GM12878 (cell line): Measurements from ENCODE around the gene TMCC2. TPM values are rescaled to one million over a fixed set of nuclear protein-coding genes. Genes with fewer than 3 reads are reported as not detected.

ENCODE experiments used
- ATAC-seq: fragments of 200-7000 bp; cut with Tn5 transposase; 3 replicates; pipeline ENCODE4 v1.9.1; 2020; ENCODE audit warnings: mild to moderate bottlenecking, moderate library complexity
- BruUV-seq: library from RNA; stranded (reverse); fragments of 400-500 nt; replicated peaks from 2 replicates; lab custom pipeline; 2021; lab: Mats Ljungman, UMichigan
- CTCF ChIA-PET: fragments of 300-600 bp; sonication (Branson Sonifier 250); formaldehyde crosslinking; extraction: SDS; loops from one replicate; lab custom pipeline; 2021; ENCODE audit warnings: inconsistent platforms; lab: Yijun Ruan, JAX
- POLR2A ChIA-PET: fragments of 350-600 bp; formaldehyde crosslinking; extraction: SDS; loops from one replicate; lab custom pipeline; 2021; ENCODE audit warnings: inconsistent platforms; lab: Charles Lee
- RAD21 ChIA-PET: fragments of 300-600 bp; sonication (Branson Sonifier 250); formaldehyde crosslinking; loops from one replicate; lab custom pipeline; 2023; ENCODE audit warnings: antibody characterized with exemption; ENCODE audit not compliant: unreplicated experiment; lab: Charles Lee
- SMC1A ChIA-PET: fragments of 300-600 bp; sonication (Branson Sonifier 250); formaldehyde crosslinking; loops from one replicate; lab custom pipeline; 2023; ENCODE audit not compliant: unreplicated experiment, uncharacterized antibody; lab: Charles Lee
- DNase-seq: peaks from one replicate; pipeline ENCODE4 v3.0.0-alpha.2; 2011; ENCODE audit warnings: low read depth, low spot score
- FAIRE-seq: peaks from 3 replicates; lab custom pipeline; 2011; peaks lifted over from hg19 to GRCh38; lab: Jason Lieb, UNC
- H2AFZ ChIP-seq: 2 replicates; pipeline ENCODE4 v1.6.0; 2011; ENCODE audit warnings: low read depth, low read length, control low read depth; ENCODE audit not compliant: control insufficient read depth
- H3K27ac ChIP-seq: 2 replicates; pipeline ENCODE4 v1.5.1; 2011; ENCODE audit warnings: control low read depth; ENCODE audit not compliant: control insufficient read depth, insufficient read depth
- H3K27me3 ChIP-seq, 2 experiments: replicated peaks in 1 of 2; 2 replicates each; pipeline versions ENCODE4 v1.6.0 to v1.6.1; 2011; ENCODE audit warnings: low read length in 1 of 2; ENCODE audit not compliant: control insufficient read depth in 2 of 2, insufficient read depth in 2 of 2
- H3K36me3 ChIP-seq, 2 experiments: 2 replicates each; pipeline ENCODE4 v1.5.1; 2011; ENCODE audit warnings: low read length in 1 of 2; ENCODE audit not compliant: control insufficient read depth in 2 of 2, insufficient read depth in 2 of 2
- H3K4me1 ChIP-seq: 2 replicates; pipeline ENCODE4 v1.6.1; 2011; ENCODE audit warnings: mild to moderate bottlenecking, low read length, moderate library complexity, mixed read lengths; ENCODE audit not compliant: control insufficient read depth, insufficient read depth
- H3K4me2 ChIP-seq: 2 replicates; pipeline ENCODE4 v1.6.0; 2011; ENCODE audit warnings: control low read depth; ENCODE audit not compliant: control insufficient read depth, insufficient read depth
- H3K4me3 ChIP-seq: fragments of 200-600 bp; sonication (generic); 2 replicates; pipeline ENCODE4 v1.5.1; 2016
- H3K79me2 ChIP-seq: 2 replicates; pipeline ENCODE4 v1.6.0; 2011; ENCODE audit warnings: low read length; ENCODE audit not compliant: control insufficient read depth, insufficient read depth
- H3K9ac ChIP-seq: 2 replicates; pipeline ENCODE4 v1.8.0; 2011; ENCODE audit warnings: low read length, control low read depth, mixed read lengths; ENCODE audit not compliant: control insufficient read depth, insufficient read depth
- H3K9me3 ChIP-seq: replicated peaks from 3 replicates; pipeline ENCODE4 v1.5.1; 2011; ENCODE audit warnings: mild to moderate bottlenecking, low read length; ENCODE audit not compliant: control insufficient read depth, insufficient read depth
- H4K20me1 ChIP-seq: 2 replicates; pipeline ENCODE4 v1.6.0; 2011; ENCODE audit not compliant: control insufficient read depth, insufficient read depth
- ATF7 ChIP-seq: fragments of 450-650 bp; IDR thresholded peaks from 2 replicates; pipeline ENCODE4 v1.6.1; 2016; ENCODE audit warnings: low read depth, mild to moderate bottlenecking
- CEBPB ChIP-seq, 2 experiments: fragments of 150-350 bp in 1 of 2; IDR thresholded peaks; 2 replicates each; pipeline ENCODE4 v1.6.1; 2012 to 2014; ENCODE audit warnings: low read depth in 2 of 2, low read length in 2 of 2, borderline replicate concordance in 1 of 2, inconsistent platforms in 1 of 2
- CREM ChIP-seq: IDR thresholded peaks from 2 replicates; pipeline ENCODE4 v1.6.1; 2014; ENCODE audit warnings: antibody characterized with exemption, low read depth
- DPF2 ChIP-seq: fragments of 450-650 bp; IDR thresholded peaks from 2 replicates; pipeline ENCODE4 v1.6.1; 2017; ENCODE audit warnings: mild to moderate bottlenecking
- FOS ChIP-seq: IDR thresholded peaks from 3 replicates; pipeline ENCODE4 v1.6.1; 2011; ENCODE audit warnings: borderline replicate concordance; ENCODE audit not compliant: insufficient read length; ENCODE audit errors: extremely low read depth
- GATAD2B ChIP-seq: fragments of 450-650 bp; conservative IDR thresholded peaks from 2 replicates; pipeline ENCODE4 v1.6.1; 2017; ENCODE audit warnings: low read depth, mild to moderate bottlenecking, moderate library complexity
- IKZF2 ChIP-seq, 2 experiments: fragments of 450-650 bp; IDR thresholded peaks; 2 replicates each; pipeline ENCODE4 v1.6.1; 2017; ENCODE audit warnings: mild to moderate bottlenecking in 2 of 2, moderate library complexity in 2 of 2
- RELA ChIP-seq: fragments of 450-650 bp; IDR thresholded peaks from 2 replicates; pipeline ENCODE4 v1.8.0; 2014; ENCODE audit warnings: borderline replicate concordance; ENCODE audit not compliant: partially characterized antibody
- RUNX3 ChIP-seq: IDR thresholded peaks from 2 replicates; pipeline ENCODE4 v1.6.1; 2012; ENCODE audit warnings: low read length, inconsistent platforms
- STAT1 ChIP-seq: fragments of 450-650 bp; conservative IDR thresholded peaks from 2 replicates; pipeline ENCODE4 v1.6.1; 2014; ENCODE audit warnings: antibody characterized with exemption, mild to moderate bottlenecking
- WGBS: methylation state at CpG from one replicate; pipeline ENCODE4 v1.1.6; 2016; ENCODE audit warnings: low lambda C conversion rate; ENCODE audit not compliant: insufficient replicate concordance, insufficient coverage; ENCODE audit errors: missing lambda C conversion rate; 5-methylcytosine and 5-hydroxymethylcytosine counted together
- in situ Hi-C: fragments of 300-500 bp; cut with MboI; formaldehyde crosslinking; loops from 9 replicates; pipeline ENCODE4 v1.14.3; 2018; ENCODE audit warnings: mixed read lengths
- intact Hi-C: fragments of 100-400 bp; cut with micrococcal nuclease; formaldehyde crosslinking; loops from one replicate; pipeline ENCODE4 v1.14.2; 2022; ENCODE audit not compliant: unreplicated experiment
- polyA plus RNA-seq, 11 experiments: library from polyadenylated mRNA; depleted of rRNA in 4 of 11; unstranded in 6 of 11; stranded (reverse) in 5 of 11; fragments of >200 nt; fragmentation: Nextera tagmentation in 4 of 11; fragmentation: Illumina TruSeq in 1 of 11; extraction: Ambion mirVana in 4 of 11; extraction: Trizol in 1 of 11; gene quantifications; 1 replicate in 1 of 11; 2 replicates in 10 of 11; pipeline versions ENCODE4 v1.2.1 to v1.2.3, GENCODE V29; 2011 to 2016; ENCODE audit warnings: inconsistent platforms in 2 of 11, missing spikeins in 2 of 11, low read depth in 1 of 11
- total RNA-seq, 4 experiments: library from RNA; depleted of rRNA in 3 of 4; stranded (reverse); fragments of >200 nt in 3 of 4; fragmentation: Illumina TruSeq in 1 of 4; extraction: Trizol in 1 of 4; gene quantifications; 2 replicates each; pipeline versions ENCODE4 v1.2.1 to v1.2.3, GENCODE V29; 2013 to 2021
- TF ChIP-seq, protein P1 (sequence below): fragments of 450-650 bp; IDR thresholded peaks from 2 replicates; pipeline ENCODE4 v1.6.1; 2014; ENCODE audit warnings: mild to moderate bottlenecking
- TF ChIP-seq, protein P2 (sequence below): IDR thresholded peaks from 2 replicates; pipeline ENCODE4 v1.6.1; 2011; ENCODE audit warnings: mild to moderate bottlenecking, low read depth, low read length, moderate library complexity; ENCODE audit not compliant: insufficient replicate concordance

Gene TMCC2
- total and polyA plus RNA-seq, 10 of the 15 experiments (the other 5 are each of a cell fraction or from before 2014, with no cell fraction given): 0.06 to 2.3 (median 0.76) TPM

DNA sequence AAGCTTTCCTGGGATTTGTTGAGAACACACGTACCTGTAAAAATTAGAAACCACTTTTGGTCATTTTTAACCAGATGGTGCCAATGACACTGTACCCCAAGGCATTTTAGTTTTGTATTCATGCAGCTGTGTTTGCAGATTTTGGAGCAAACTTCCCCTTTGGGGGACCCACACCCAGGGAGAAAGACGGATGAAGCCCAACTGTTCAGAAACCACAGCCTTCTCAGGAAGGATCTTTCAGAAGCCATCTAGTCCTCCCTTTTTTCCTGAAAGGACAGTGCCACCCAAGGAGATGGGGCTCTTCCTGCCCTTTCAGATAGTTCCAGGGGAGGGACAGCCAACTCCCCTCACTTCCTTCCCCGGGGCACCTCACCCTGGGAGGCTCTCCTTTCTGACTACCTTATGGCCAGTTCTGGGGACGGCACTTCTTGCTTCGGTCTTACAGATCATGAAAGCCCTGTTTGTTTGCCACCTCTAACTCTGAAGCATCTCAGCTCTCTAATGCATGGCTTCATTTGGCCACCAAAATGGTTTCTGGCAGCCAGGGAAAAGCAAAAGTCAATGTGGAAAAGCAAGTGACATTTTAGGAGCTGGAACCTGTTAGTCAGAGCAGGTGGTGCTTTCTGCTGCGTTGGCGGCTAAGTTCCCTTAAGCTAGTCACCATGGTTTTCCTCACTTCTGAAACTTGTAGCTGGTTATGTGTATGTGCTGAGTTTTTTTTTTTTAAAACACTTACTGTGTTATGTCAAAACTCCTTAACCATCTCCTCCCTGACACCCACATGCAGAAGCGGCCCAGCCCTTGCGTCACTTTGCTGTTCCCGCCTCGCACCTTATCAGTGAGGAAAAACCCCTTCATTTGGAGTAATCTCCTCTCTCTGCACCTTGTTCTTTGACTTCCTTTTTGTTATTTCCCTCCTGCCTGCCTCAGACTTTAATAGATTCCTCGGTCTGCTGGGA, 10.1 kb downstream of the TMCC2 start (continued):
- TF ChIP-seq IKZF2 (IDR thresholded peaks at IDR 0.05): peak; percentile 74 to 79
- 0 out of 2 replicates have a peak, but pooled peaks have one; percentile 37 for TF ChIP-seq DPF2

DNA sequence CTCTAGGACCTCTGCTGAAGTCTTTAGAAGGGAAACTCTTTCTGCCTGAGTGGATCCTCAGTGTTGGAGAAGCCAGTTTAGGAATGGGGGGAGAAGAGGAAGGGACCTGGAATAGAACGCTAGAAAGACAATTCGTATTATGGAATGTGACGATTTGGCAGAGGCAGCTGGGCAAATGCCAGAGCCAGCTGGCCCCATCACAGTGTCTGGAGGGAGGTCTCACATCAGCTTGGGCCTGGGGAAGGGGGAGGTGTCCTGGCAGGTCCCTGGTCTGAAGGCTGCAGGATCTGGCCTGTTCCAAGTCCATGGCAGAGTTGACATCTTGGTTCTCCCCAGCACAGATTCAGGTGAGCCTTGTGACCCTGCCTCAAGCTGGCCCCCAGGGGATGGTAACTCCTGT, 11.3 kb downstream of the TMCC2 start:
- Histone ChIP-seq H3K9me3 (no peaks in the 10 kb centered on the region), H3K4me1 (peaks cover 11% of the 10 kb centered on the region), H3K79me2 (no peaks in the 10 kb centered on the region), H3K36me3 (no peaks in the 10 kb centered on the region), H4K20me1 (no peaks in the 10 kb centered on the region), H3K27me3 (no peaks in the 10 kb centered on the region; a peak in 2 of 4 replicates), H3K4me2 (no peak overlapping the region), H3K4me3 (no peak overlapping the region), H3K9ac (no peak overlapping the region), H2AFZ (no peak overlapping the region), H3K27ac (no peak overlapping the region)
- POLR2A ChIA-PET: interaction anchor here (0.7 to 3.1 kb wide), 8 partner anchors 10 to 80 kb away, joined by 3 to 20 read pairs (median 6); no protein-coding TSS in a partner anchor
- 92% methylated on average over 3 of the region's 3 CpGs for WGBS
- no peak for ATAC-seq
- in situ Hi-C loops: no loop called here
- SMC1A ChIA-PET: interaction anchor here (1.0 to 11.7 kb wide), 6 partner anchors 7 to 86 kb away, joined by 3 to 154 read pairs (median 13); partner anchors contain the start of gene TMCC2
- DNase-seq: no peak
- intact Hi-C loops: no loop called here
- CTCF ChIA-PET: interaction anchor here (0.7 to 19.1 kb wide), 7 partner anchors 8 to 98 kb away, joined by 3 to 836 read pairs (median 3); partner anchors contain the start of gene TMCC2
- FAIRE-seq: no peak
- BruUV-seq: no TSS peak
- TF ChIP-seq CEBPB (IDR thresholded peaks at IDR 0.05; ENCODE audit: borderline replicate concordance in 1 of 2, low read depth in 2 of 2, low read length in 2 of 2): no peak
- no peak for TF ChIP-seq RUNX3
- TF ChIP-seq, protein P1, sequence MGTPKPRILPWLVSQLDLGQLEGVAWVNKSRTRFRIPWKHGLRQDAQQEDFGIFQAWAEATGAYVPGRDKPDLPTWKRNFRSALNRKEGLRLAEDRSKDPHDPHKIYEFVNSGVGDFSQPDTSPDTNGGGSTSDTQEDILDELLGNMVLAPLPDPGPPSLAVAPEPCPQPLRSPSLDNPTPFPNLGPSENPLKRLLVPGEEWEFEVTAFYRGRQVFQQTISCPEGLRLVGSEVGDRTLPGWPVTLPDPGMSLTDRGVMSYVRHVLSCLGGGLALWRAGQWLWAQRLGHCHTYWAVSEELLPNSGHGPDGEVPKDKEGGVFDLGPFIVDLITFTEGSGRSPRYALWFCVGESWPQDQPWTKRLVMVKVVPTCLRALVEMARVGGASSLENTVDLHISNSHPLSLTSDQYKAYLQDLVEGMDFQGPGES: no peak
- no peak for TF ChIP-seq CREM
- TF ChIP-seq STAT1: no peak
- TF ChIP-seq, protein P2, sequence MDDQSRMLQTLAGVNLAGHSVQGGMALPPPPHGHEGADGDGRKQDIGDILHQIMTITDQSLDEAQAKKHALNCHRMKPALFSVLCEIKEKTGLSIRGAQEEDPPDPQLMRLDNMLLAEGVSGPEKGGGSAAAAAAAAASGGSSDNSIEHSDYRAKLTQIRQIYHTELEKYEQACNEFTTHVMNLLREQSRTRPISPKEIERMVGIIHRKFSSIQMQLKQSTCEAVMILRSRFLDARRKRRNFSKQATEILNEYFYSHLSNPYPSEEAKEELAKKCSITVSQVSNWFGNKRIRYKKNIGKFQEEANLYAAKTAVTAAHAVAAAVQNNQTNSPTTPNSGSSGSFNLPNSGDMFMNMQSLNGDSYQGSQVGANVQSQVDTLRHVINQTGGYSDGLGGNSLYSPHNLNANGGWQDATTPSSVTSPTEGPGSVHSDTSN: no peak
- TF ChIP-seq GATAD2B: no peak
- TF ChIP-seq ATF7: no peak
- TF ChIP-seq RELA: no peak
- TF ChIP-seq FOS: no peak
- RAD21 ChIA-PET: interaction anchor here (1.0 to 24.5 kb wide), 7 partner anchors 8 to 86 kb away, joined by 3 to 728 read pairs (median 5); partner anchors contain the start of gene TMCC2
